HEK293 (cell line): ENCODE results near the gene CDCA5.

Experiments
- ATF2 ChIP-seq: fragments of 450-650 bp; formaldehyde crosslinking; IDR thresholded peaks from 2 replicates; pipeline ENCODE4 v1.5.1; 2016; ENCODE audit warnings: missing biosample characterization, missing genetic modification characterization, low read depth
- GLI4 ChIP-seq: fragments of 450-650 bp; formaldehyde crosslinking; IDR thresholded peaks from 2 replicates; pipeline ENCODE4 v1.5.1; 2016; ENCODE audit warnings: missing biosample characterization, missing genetic modification characterization
- GLIS2 ChIP-seq: fragments of 450-650 bp; formaldehyde crosslinking; IDR thresholded peaks from 2 replicates; pipeline ENCODE4 v1.5.1; 2016; ENCODE audit warnings: missing biosample characterization, missing genetic modification characterization
- MEIS1 ChIP-seq: sonication (generic); formaldehyde crosslinking; IDR thresholded peaks from 2 replicates; pipeline ENCODE4 v1.8.1; 2022; ENCODE audit warnings: missing genetic modification reagents, mild to moderate bottlenecking, borderline replicate concordance
- MZF1 ChIP-seq: fragments of 450-650 bp; formaldehyde crosslinking; IDR thresholded peaks from 2 replicates; pipeline ENCODE4 v1.5.1; 2017; ENCODE audit warnings: missing biosample characterization, missing genetic modification characterization, borderline replicate concordance
- RBAK ChIP-seq: fragments of 450-650 bp; formaldehyde crosslinking; IDR thresholded peaks from 2 replicates; pipeline ENCODE4 v1.5.1; 2016; ENCODE audit warnings: missing biosample characterization, missing genetic modification characterization
- TRIM28 ChIP-seq: IDR thresholded peaks from 2 replicates; pipeline ENCODE4 v1.6.1; 2011; ENCODE audit warnings: low read length, control low read depth, borderline replicate concordance
- ZBTB10 ChIP-seq: fragments of 450-650 bp; formaldehyde crosslinking; IDR thresholded peaks from 2 replicates; pipeline ENCODE4 v1.5.1; 2016; ENCODE audit warnings: missing biosample characterization, missing genetic modification characterization
- ZBTB26 ChIP-seq: fragments of 450-650 bp; formaldehyde crosslinking; optimal IDR thresholded peaks from 2 replicates; pipeline ENCODE3; 2016; ENCODE audit warnings: missing biosample characterization, mild to moderate bottlenecking, missing genetic modification characterization
- ZBTB48 ChIP-seq: fragments of 450-650 bp; formaldehyde crosslinking; IDR thresholded peaks from 2 replicates; pipeline ENCODE4 v1.5.1; 2016; ENCODE audit warnings: missing biosample characterization, missing genetic modification characterization
- ZFP69B ChIP-seq: fragments of 450-650 bp; formaldehyde crosslinking; IDR thresholded peaks from 2 replicates; pipeline ENCODE4 v1.5.1; 2016; ENCODE audit warnings: missing biosample characterization, missing genetic modification characterization
- ZNF112 ChIP-seq: fragments of 450-650 bp; formaldehyde crosslinking; IDR thresholded peaks from 2 replicates; pipeline ENCODE4 v1.5.0; 2017; ENCODE audit warnings: missing biosample characterization, missing genetic modification characterization
- ZNF140 ChIP-seq: fragments of 450-650 bp; formaldehyde crosslinking; IDR thresholded peaks from 2 replicates; pipeline ENCODE4 v1.5.1; 2016; ENCODE audit warnings: missing biosample characterization, missing genetic modification characterization
- ZNF146 ChIP-seq: fragments of 450-650 bp; formaldehyde crosslinking; IDR thresholded peaks from 2 replicates; pipeline ENCODE4 v1.5.1; 2016; ENCODE audit warnings: missing biosample characterization, missing genetic modification characterization
- ZNF155 ChIP-seq: fragments of 450-650 bp; formaldehyde crosslinking; IDR thresholded peaks from 2 replicates; pipeline ENCODE4 v1.5.1; 2016; ENCODE audit warnings: missing biosample characterization, missing genetic modification characterization
- ZNF16 ChIP-seq: fragments of 450-650 bp; formaldehyde crosslinking; IDR thresholded peaks from 2 replicates; pipeline ENCODE4 v1.5.1; 2016; ENCODE audit warnings: low read depth, missing biosample characterization, missing genetic modification characterization
- ZNF2 ChIP-seq: fragments of 450-650 bp; formaldehyde crosslinking; IDR thresholded peaks from 2 replicates; pipeline ENCODE4 v1.5.1; 2016; ENCODE audit warnings: missing biosample characterization, missing genetic modification characterization
- ZNF311 ChIP-seq: fragments of 450-650 bp; formaldehyde crosslinking; IDR thresholded peaks from 2 replicates; pipeline ENCODE4 v1.5.1; 2017; ENCODE audit warnings: missing biosample characterization, missing genetic modification characterization, borderline replicate concordance
- ZNF350 ChIP-seq: fragments of 450-650 bp; formaldehyde crosslinking; IDR thresholded peaks from 2 replicates; pipeline ENCODE4 v1.5.0; 2017; ENCODE audit warnings: missing biosample characterization, mild to moderate bottlenecking, missing genetic modification characterization
- ZNF366 ChIP-seq: fragments of 450-650 bp; formaldehyde crosslinking; conservative IDR thresholded peaks from 2 replicates; pipeline ENCODE4 v1.5.1; 2016; ENCODE audit warnings: missing biosample characterization, missing genetic modification characterization
- ZNF530 ChIP-seq: fragments of 450-650 bp; formaldehyde crosslinking; IDR thresholded peaks from 2 replicates; pipeline ENCODE4 v1.5.1; 2016; ENCODE audit warnings: low read depth, missing biosample characterization, missing genetic modification characterization
- ZNF558 ChIP-seq: fragments of 450-650 bp; formaldehyde crosslinking; IDR thresholded peaks from 2 replicates; pipeline ENCODE4 v1.5.1; 2016; ENCODE audit warnings: missing biosample characterization, missing genetic modification characterization
- ZNF610 ChIP-seq: fragments of 450-650 bp; formaldehyde crosslinking; IDR thresholded peaks from 2 replicates; pipeline ENCODE4 v1.5.1; 2016; ENCODE audit warnings: missing biosample characterization, missing genetic modification characterization, borderline replicate concordance
- ZNF660 ChIP-seq: fragments of 450-650 bp; IDR thresholded peaks from 2 replicates; pipeline ENCODE4 v1.5.1; 2018; ENCODE audit warnings: missing biosample characterization, mild to moderate bottlenecking, missing genetic modification characterization
- ZNF707 ChIP-seq: fragments of 450-650 bp; formaldehyde crosslinking; IDR thresholded peaks from 2 replicates; pipeline ENCODE4 v1.5.1; 2016; ENCODE audit warnings: missing biosample characterization, missing genetic modification characterization
- ZNF785 ChIP-seq: fragments of 450-650 bp; formaldehyde crosslinking; IDR thresholded peaks from 2 replicates; pipeline ENCODE4 v1.5.1; 2016; ENCODE audit warnings: missing biosample characterization, missing genetic modification characterization
- TF ChIP-seq, protein P1 (sequence below): fragments of 450-650 bp; formaldehyde crosslinking; IDR thresholded peaks from 2 replicates; pipeline ENCODE4 v1.5.1; 2016; ENCODE audit warnings: missing biosample characterization, missing genetic modification characterization
- TF ChIP-seq, protein P2 (sequence below): fragments of 450-650 bp; formaldehyde crosslinking; IDR thresholded peaks from 2 replicates; pipeline ENCODE4 v1.5.1; 2016; ENCODE audit warnings: missing biosample characterization, missing genetic modification characterization, borderline replicate concordance
- TF ChIP-seq, protein P3 (sequence below): fragments of 450-650 bp; formaldehyde crosslinking; IDR thresholded peaks from 2 replicates; pipeline ENCODE4 v1.5.1; 2016; ENCODE audit warnings: missing biosample characterization, missing genetic modification characterization

CDCA5 gene

GRCh38 chr11:65112546-65113360, 28.9 kb upstream of the CDCA5 start (continued):
- TF ChIP-seq, protein P1, sequence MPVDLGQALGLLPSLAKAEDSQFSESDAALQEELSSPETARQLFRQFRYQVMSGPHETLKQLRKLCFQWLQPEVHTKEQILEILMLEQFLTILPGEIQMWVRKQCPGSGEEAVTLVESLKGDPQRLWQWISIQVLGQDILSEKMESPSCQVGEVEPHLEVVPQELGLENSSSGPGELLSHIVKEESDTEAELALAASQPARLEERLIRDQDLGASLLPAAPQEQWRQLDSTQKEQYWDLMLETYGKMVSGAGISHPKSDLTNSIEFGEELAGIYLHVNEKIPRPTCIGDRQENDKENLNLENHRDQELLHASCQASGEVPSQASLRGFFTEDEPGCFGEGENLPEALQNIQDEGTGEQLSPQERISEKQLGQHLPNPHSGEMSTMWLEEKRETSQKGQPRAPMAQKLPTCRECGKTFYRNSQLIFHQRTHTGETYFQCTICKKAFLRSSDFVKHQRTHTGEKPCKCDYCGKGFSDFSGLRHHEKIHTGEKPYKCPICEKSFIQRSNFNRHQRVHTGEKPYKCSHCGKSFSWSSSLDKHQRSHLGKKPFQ (tag by site-specific recombination), result no peak
- TF ChIP-seq RBAK (tag by site-specific recombination), result no peak
- TF ChIP-seq, protein P2, sequence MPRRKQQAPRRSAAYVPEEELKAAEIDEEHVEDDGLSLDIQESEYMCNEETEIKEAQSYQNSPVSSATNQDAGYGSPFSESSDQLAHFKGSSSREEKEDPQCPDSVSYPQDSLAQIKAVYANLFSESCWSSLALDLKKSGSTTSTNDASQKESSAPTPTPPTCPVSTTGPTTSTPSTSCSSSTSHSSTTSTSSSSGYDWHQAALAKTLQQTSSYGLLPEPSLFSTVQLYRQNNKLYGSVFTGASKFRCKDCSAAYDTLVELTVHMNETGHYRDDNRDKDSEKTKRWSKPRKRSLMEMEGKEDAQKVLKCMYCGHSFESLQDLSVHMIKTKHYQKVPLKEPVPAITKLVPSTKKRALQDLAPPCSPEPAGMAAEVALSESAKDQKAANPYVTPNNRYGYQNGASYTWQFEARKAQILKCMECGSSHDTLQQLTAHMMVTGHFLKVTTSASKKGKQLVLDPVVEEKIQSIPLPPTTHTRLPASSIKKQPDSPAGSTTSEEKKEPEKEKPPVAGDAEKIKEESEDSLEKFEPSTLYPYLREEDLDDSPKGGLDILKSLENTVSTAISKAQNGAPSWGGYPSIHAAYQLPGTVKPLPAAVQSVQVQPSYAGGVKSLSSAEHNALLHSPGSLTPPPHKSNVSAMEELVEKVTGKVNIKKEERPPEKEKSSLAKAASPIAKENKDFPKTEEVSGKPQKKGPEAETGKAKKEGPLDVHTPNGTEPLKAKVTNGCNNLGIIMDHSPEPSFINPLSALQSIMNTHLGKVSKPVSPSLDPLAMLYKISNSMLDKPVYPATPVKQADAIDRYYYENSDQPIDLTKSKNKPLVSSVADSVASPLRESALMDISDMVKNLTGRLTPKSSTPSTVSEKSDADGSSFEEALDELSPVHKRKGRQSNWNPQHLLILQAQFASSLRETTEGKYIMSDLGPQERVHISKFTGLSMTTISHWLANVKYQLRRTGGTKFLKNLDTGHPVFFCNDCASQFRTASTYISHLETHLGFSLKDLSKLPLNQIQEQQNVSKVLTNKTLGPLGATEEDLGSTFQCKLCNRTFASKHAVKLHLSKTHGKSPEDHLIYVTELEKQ (tag by site-specific recombination), result no peak
- TF ChIP-seq ZNF155 (tag by site-specific recombination), result no peak
- TF ChIP-seq ZNF530 (tag by site-specific recombination), result no peak
- TF ChIP-seq ZNF146 (tag by site-specific recombination), result no peak
- TF ChIP-seq ZNF112, result no peak
- TF ChIP-seq ZNF366, result no peak
- no peak for TF ChIP-seq MZF1 (tag by site-specific recombination)
- TF ChIP-seq ZNF140 (tag by site-specific recombination), result no peak
- TF ChIP-seq ZNF558 (tag by site-specific recombination), result no peak
- peak; percentile 97 for TF ChIP-seq ZNF785 (tag by site-specific recombination)
- TF ChIP-seq ZNF707 (tag by site-specific recombination), result no peak
- no peak for TF ChIP-seq MEIS1 (CRISPR knock-in tag)
- no peak for TF ChIP-seq ZBTB48 (tag by site-specific recombination)
- peak; percentile 61 for TF ChIP-seq ZBTB26 (tag by site-specific recombination)
- TF ChIP-seq ZNF660 (tag by site-specific recombination), result peak; percentile 65; the same call in 1 of the 2 replicates
- TF ChIP-seq, protein P3, sequence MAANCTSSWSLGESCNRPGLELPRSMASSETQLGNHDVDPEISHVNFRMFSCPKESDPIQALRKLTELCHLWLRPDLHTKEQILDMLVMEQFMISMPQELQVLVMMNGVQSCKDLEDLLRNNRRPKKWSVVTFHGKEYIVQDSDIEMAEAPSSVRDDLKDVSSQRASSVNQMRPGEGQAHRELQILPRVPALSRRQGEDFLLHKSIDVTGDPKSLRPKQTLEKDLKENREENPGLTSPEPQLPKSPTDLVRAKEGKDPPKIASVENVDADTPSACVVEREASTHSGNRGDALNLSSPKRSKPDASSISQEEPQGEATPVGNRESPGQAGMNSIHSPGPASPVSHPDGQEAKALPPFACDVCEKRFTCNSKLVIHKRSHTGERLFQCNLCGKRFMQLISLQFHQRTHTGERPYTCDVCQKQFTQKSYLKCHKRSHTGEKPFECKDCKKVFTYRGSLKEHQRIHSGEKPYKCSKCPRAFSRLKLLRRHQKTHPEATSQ (tag by site-specific recombination), result no peak
- TF ChIP-seq TRIM28, result no peak
- TF ChIP-seq ZNF350 (tag by site-specific recombination), result no peak
- TF ChIP-seq ZNF16 (tag by site-specific recombination), result no peak
- no peak for TF ChIP-seq ZNF2 (tag by site-specific recombination)
- TF ChIP-seq GLI4 (tag by site-specific recombination), result no peak
- TF ChIP-seq ATF2 (tag by site-specific recombination), result no peak
- peak; percentile 87 for TF ChIP-seq ZFP69B (tag by site-specific recombination)
- TF ChIP-seq ZNF610 (tag by site-specific recombination), result no peak
- 0 out of 2 replicates have a peak, but pooled peaks have one; percentile 28 for TF ChIP-seq ZBTB10
- TF ChIP-seq GLIS2 (tag by site-specific recombination), result peak; percentile 92
- no peak for TF ChIP-seq ZNF311 (tag by site-specific recombination)
